IMR-90 (cell line): ENCODE measurements around the gene MDM2. TPM values are rescaled to one million over a fixed set of nuclear protein-coding genes. Genes with fewer than 3 reads are reported as not detected.

Experiments
- ATAC-seq: fragments of 200-7000 bp; cut with Tn5 transposase; 2 replicates; pipeline ENCODE4 v1.9.1; 2020; ENCODE audit warnings: low read depth, mild to moderate bottlenecking, moderate library complexity
- BruUV-seq: library from RNA; stranded (reverse); fragments of 400-500 nt; replicated peaks from 2 replicates; lab custom pipeline; 2021; lab: Mats Ljungman, UMichigan
- CTCF ChIA-PET: fragments of 300-600 bp; formaldehyde crosslinking; extraction: SDS; loops from one replicate; lab custom pipeline; 2021; ENCODE audit warnings: antibody characterized with exemption; lab: Yijun Ruan, JAX
- POLR2A ChIA-PET: fragments of 300-600 bp; sonication (Branson Sonifier 250); formaldehyde crosslinking; loops from one replicate; lab custom pipeline; 2022; ENCODE audit warnings: antibody characterized with exemption; ENCODE audit not compliant: unreplicated experiment; lab: Charles Lee
- DNase-seq: peaks from one replicate; pipeline ENCODE4 v3.0.0; 2013
- H2AFZ ChIP-seq: replicated peaks from 2 replicates; pipeline ENCODE3; 2013; ENCODE audit warnings: low read length, mild to moderate bottlenecking; ENCODE audit not compliant: poor library complexity
- H2AK5ac ChIP-seq: 2 replicates; pipeline ENCODE4 v1.6.1; 2013; ENCODE audit warnings: low read depth, low read length, inconsistent platforms
- H2AK9ac ChIP-seq: replicated peaks from 2 replicates; pipeline ENCODE3; 2013; ENCODE audit warnings: mild to moderate bottlenecking, low read depth, low read length, moderate library complexity; ENCODE audit not compliant: poor library complexity
- H2BK120ac ChIP-seq: 2 replicates; pipeline ENCODE4 v1.6.1; 2013; ENCODE audit warnings: low read depth, low read length, inconsistent platforms
- H2BK15ac ChIP-seq: 3 replicates; pipeline ENCODE4 v1.6.1; 2013; ENCODE audit warnings: low read depth, low read length, inconsistent platforms
- H2BK20ac ChIP-seq: 2 replicates; pipeline ENCODE4 v1.6.1; 2013; ENCODE audit warnings: low read depth, mild to moderate bottlenecking, inconsistent platforms, low read length, moderate library complexity
- H2BK5ac ChIP-seq: 2 replicates; pipeline ENCODE4 v1.6.1; 2013; ENCODE audit warnings: mild to moderate bottlenecking, low read depth, low read length, inconsistent platforms; ENCODE audit not compliant: poor library complexity, severe bottlenecking
- H3K14ac ChIP-seq: replicated peaks from 2 replicates; pipeline ENCODE4 v1.6.1; 2013; ENCODE audit warnings: low read depth, low read length, inconsistent platforms
- H3K18ac ChIP-seq: 2 replicates; pipeline ENCODE4 v1.6.1; 2013; ENCODE audit warnings: low read depth, low read length, control low read depth
- H3K23ac ChIP-seq: 2 replicates; pipeline ENCODE4 v1.6.1; 2013; ENCODE audit warnings: low read depth, low read length, inconsistent platforms
- H3K27ac ChIP-seq: 2 replicates; pipeline ENCODE4 v1.5.1; 2013; ENCODE audit warnings: mild to moderate bottlenecking, control low read depth, low read length; ENCODE audit not compliant: insufficient read depth
- H3K27me3 ChIP-seq: 2 replicates; pipeline ENCODE4 v1.6.1; 2013; ENCODE audit warnings: low read length; ENCODE audit not compliant: control insufficient read depth, insufficient read depth
- H3K36me3 ChIP-seq: 2 replicates; pipeline ENCODE4 v1.6.1; 2013; ENCODE audit warnings: low read length, mixed read lengths; ENCODE audit not compliant: control insufficient read depth, insufficient read depth
- H3K4ac ChIP-seq: 2 replicates; pipeline ENCODE4 v1.6.1; 2013; ENCODE audit warnings: low read depth, low read length, inconsistent platforms
- H3K4me1 ChIP-seq: 2 replicates; pipeline ENCODE4 v1.6.1; 2013; ENCODE audit warnings: low read length, mixed read lengths; ENCODE audit not compliant: control insufficient read depth, insufficient read depth
- H3K4me2 ChIP-seq: 2 replicates; pipeline ENCODE4 v1.6.1; 2013; ENCODE audit warnings: low read depth, mild to moderate bottlenecking, control low read depth, low read length, moderate library complexity
- H3K4me3 ChIP-seq: 2 replicates; pipeline ENCODE4 v1.5.1; 2013; ENCODE audit warnings: low read depth, mild to moderate bottlenecking, control low read depth, low read length, moderate library complexity; ENCODE audit not compliant: insufficient read depth
- H3K56ac ChIP-seq: 2 replicates; pipeline ENCODE4 v1.6.1; 2013; ENCODE audit warnings: low read length, inconsistent platforms; ENCODE audit not compliant: insufficient read depth; ENCODE audit errors: extremely low read depth
- H3K79me1 ChIP-seq, 2 experiments: 2 replicates each; pipeline ENCODE4 v1.6.1; 2013; ENCODE audit warnings: low read length in 2 of 2, inconsistent platforms in 1 of 2, low read depth in 1 of 2
- H3K9ac ChIP-seq: 2 replicates; pipeline ENCODE4 v1.6.1; 2013; ENCODE audit warnings: low read depth, low read length, control low read depth
- H3K9me1 ChIP-seq: 2 replicates; pipeline ENCODE4 v1.6.1; 2013; ENCODE audit warnings: low read length, inconsistent platforms; ENCODE audit not compliant: insufficient read depth
- H3K9me3 ChIP-seq: 2 replicates; pipeline ENCODE4 v1.6.1; 2013; ENCODE audit warnings: low read length; ENCODE audit not compliant: control insufficient read depth, insufficient read depth
- H4K20me1 ChIP-seq: 2 replicates; pipeline ENCODE4 v1.6.1; 2013; ENCODE audit warnings: low read length, inconsistent platforms; ENCODE audit not compliant: insufficient read depth
- H4K5ac ChIP-seq: 2 replicates; pipeline ENCODE4 v1.6.1; 2013; ENCODE audit warnings: mild to moderate bottlenecking, low read depth, low read length, control low read depth
- H4K8ac ChIP-seq, 2 experiments: 2 replicates each; pipeline ENCODE4 v1.6.1; 2013; ENCODE audit warnings: low read depth in 2 of 2, low read length in 2 of 2, control low read depth in 1 of 2, inconsistent platforms in 1 of 2
- H4K91ac ChIP-seq: 2 replicates; pipeline ENCODE4 v1.6.1; 2013; ENCODE audit warnings: low read depth, low read length, inconsistent platforms; ENCODE audit not compliant: insufficient read depth
- CEBPB ChIP-seq: IDR thresholded peaks from 2 replicates; pipeline ENCODE4 v1.6.1; 2012; ENCODE audit warnings: low read depth, low read length, improper control_type of control experiment
- FOS ChIP-seq: fragments of 150-350 bp; IDR thresholded peaks from 2 replicates; pipeline ENCODE4 v1.6.1; 2016; ENCODE audit warnings: low read depth, low read length
- MAFK ChIP-seq: IDR thresholded peaks from 2 replicates; pipeline ENCODE4 v1.6.1; 2012; ENCODE audit warnings: low read depth, low read length, improper control_type of control experiment
- SMC3 ChIP-seq: fragments of 150-350 bp; IDR thresholded peaks from 2 replicates; pipeline ENCODE4 v1.6.1; 2016; ENCODE audit warnings: low read depth, mild to moderate bottlenecking, antibody characterized with exemption, low read length, moderate library complexity
- WGBS, 2 experiments: methylation state at CpG; one replicate each; pipeline versions ENCODE4 v1.1.5 to v1.1.7; 2013; ENCODE audit warnings: missing lambda C conversion rate in 2 of 2; ENCODE audit not compliant: insufficient read length in 1 of 2; ENCODE audit errors: extremely low coverage in 2 of 2; 5-methylcytosine and 5-hydroxymethylcytosine counted together
- dilution Hi-C: fragments of 300-500 bp; cut with HindIII; formaldehyde crosslinking; loops from one replicate; pipeline ENCODE4 v1.14.3; 2018; ENCODE audit warnings: low sequenced_read_pairs; ENCODE audit not compliant: unreplicated experiment
- in situ Hi-C: fragments of 300-500 bp; cut with MboI; formaldehyde crosslinking; loops from 3 replicates; pipeline ENCODE4 v1.14.3; 2019; ENCODE audit warnings: low sequenced_read_pairs, inconsistent platforms, mixed read lengths
- intact Hi-C: fragments of 100-400 bp; cut with micrococcal nuclease; formaldehyde crosslinking; loops from 2 replicates; pipeline ENCODE4 v1.10.0; 2022
- polyA plus RNA-seq, 3 experiments: library from polyadenylated mRNA; depleted of rRNA; stranded (reverse); fragments of >200 nt; gene quantifications; 2 replicates each; pipeline ENCODE4 v1.2.3, GENCODE V29; 2012; ENCODE audit warnings: low replicate concordance in 1 of 3
- total RNA-seq: library from RNA; depleted of rRNA; stranded (reverse); fragments of >200 nt; gene quantifications from 2 replicates; pipeline ENCODE4 v1.2.3, GENCODE V29; 2012

The MDM2 gene
- total and polyA plus RNA-seq, 2 of the 4 experiments (the other 2 are of a cell fraction), result 21.9 to 196 TPM

GRCh38 chr12:68846811-68847210 lies 38.8 kb downstream of the MDM2 start:
- no peak overlapping the region for H4K8ac ChIP-seq
- H3K4me2 ChIP-seq, result no peak overlapping the region
- ChIA-PET CTCF (no interaction called here), POLR2A (no interaction called here)
- H2AK9ac ChIP-seq, result no peak overlapping the region
- H3K9me1 ChIP-seq, result 0 out of 2 replicates have a peak, but pooled peaks cover 3% of the 10 kb centered on the region
- H3K36me3 ChIP-seq, result peaks cover 17% of the 10 kb centered on the region
- dilution Hi-C loops, result no loop called here
- H3K56ac ChIP-seq, result no peak overlapping the region
- H4K20me1 ChIP-seq, result peaks cover 12% of the 10 kb centered on the region; the same call in 1 of the 2 replicates
- no peak overlapping the region for H2BK15ac ChIP-seq
- H3K27ac ChIP-seq, result no peak overlapping the region
- no peak overlapping the region for H4K5ac ChIP-seq
- H2AK5ac ChIP-seq, result no peak overlapping the region
- DNase-seq (no peak), ATAC-seq (no peak)
- H3K79me1 ChIP-seq, result peaks cover 6 to 7% of the 10 kb centered on the region in 2 experiments; a peak in 3 of 4 replicates
- no peaks in the 10 kb centered on the region for H3K4me1 ChIP-seq
- intact Hi-C loops, result no loop called here
- no peak overlapping the region for H3K9ac ChIP-seq
- in situ Hi-C loops, result loop anchor here (25.0 kb wide), 1 partner anchor 740 kb away; the partner anchor contains the start of gene CCT2
- H2AFZ ChIP-seq, result no peak overlapping the region
- no peak overlapping the region for H3K18ac ChIP-seq
- no peak overlapping the region for H3K4ac ChIP-seq
- H3K4me3 ChIP-seq, result no peak overlapping the region
- BruUV-seq, result no TSS peak
- no peak overlapping the region for H2BK5ac ChIP-seq
- no peaks in the 10 kb centered on the region for H3K9me3 ChIP-seq
- H3K14ac ChIP-seq, result no peak overlapping the region
- H2BK20ac ChIP-seq, result no peak overlapping the region
- H4K91ac ChIP-seq, result no peak overlapping the region
- no CpG with 5 or more reads among the region's 3 CpGs for WGBS, 2 experiments
- H3K23ac ChIP-seq, result no peak overlapping the region
- TF ChIP-seq MAFK, result no peak
- TF ChIP-seq FOS, result no peak
- no peak for TF ChIP-seq CEBPB
- TF ChIP-seq SMC3, result no peak
- no peaks in the 10 kb centered on the region for H3K27me3 ChIP-seq
- H2BK120ac ChIP-seq, result no peak overlapping the region
